HepG2 (cell line): Measurements from ENCODE around the gene LENG1. TPM values are rescaled to one million over a fixed set of nuclear protein-coding genes. Genes with fewer than 3 reads are reported as not detected.

ENCODE experiments used
- DBP ChIP-seq: sonication (generic); formaldehyde crosslinking; IDR thresholded peaks from 2 replicates; pipeline ENCODE4 v1.4.0; 2020; ENCODE audit warnings: missing genetic modification reagents; ENCODE audit errors: not compliant biosample characterization
- E2F1 ChIP-seq: sonication (generic); formaldehyde crosslinking; IDR thresholded peaks from 2 replicates; pipeline ENCODE4 v1.5.0; 2020; ENCODE audit warnings: missing genetic modification reagents
- HNF1A ChIP-seq, 2 experiments: sonication (generic) in 1 of 2; formaldehyde crosslinking in 1 of 2; IDR thresholded peaks; 2 replicates each; pipeline versions ENCODE4 v1.4.0 to v1.6.1; 2016 to 2020; ENCODE audit warnings: borderline replicate concordance in 1 of 2, low read depth in 1 of 2, mild to moderate bottlenecking in 1 of 2, missing genetic modification reagents in 1 of 2
- KAT8 ChIP-seq: IDR thresholded peaks from 2 replicates; pipeline ENCODE4 v1.6.1; 2016; ENCODE audit warnings: missing genetic modification reagents, missing compliant biosample characterization
- LRRFIP1 ChIP-seq: sonication (generic); formaldehyde crosslinking; conservative IDR thresholded peaks from 2 replicates; pipeline ENCODE4 v1.4.0; 2020; ENCODE audit warnings: missing genetic modification reagents
- MTA1 ChIP-seq: sonication (generic); formaldehyde crosslinking; IDR thresholded peaks from 2 replicates; pipeline ENCODE4 v1.4.0; 2020; ENCODE audit warnings: missing genetic modification reagents, mild to moderate bottlenecking, borderline replicate concordance
- MYC ChIP-seq: sonication (generic); formaldehyde crosslinking; IDR thresholded peaks from 2 replicates; pipeline ENCODE4 v1.9.0; 2021; ENCODE audit warnings: missing genetic modification reagents, borderline replicate concordance
- POLR2A ChIP-seq, 2 experiments: IDR thresholded peaks; 2 replicates each; pipeline ENCODE4 v1.6.1; 2011; ENCODE audit warnings: low read depth in 2 of 2, low read length in 2 of 2, mild to moderate bottlenecking in 1 of 2, moderate library complexity in 1 of 2; ENCODE audit not compliant: insufficient read depth in 1 of 2
- RXRA ChIP-seq: sonication (generic); formaldehyde crosslinking; IDR thresholded peaks from 2 replicates; pipeline ENCODE4 v1.5.1; 2020; ENCODE audit warnings: missing genetic modification reagents
- SP140L ChIP-seq: sonication (generic); formaldehyde crosslinking; IDR thresholded peaks from 2 replicates; pipeline ENCODE4 v1.4.0; 2020; ENCODE audit warnings: missing genetic modification reagents, borderline replicate concordance
- SUZ12 ChIP-seq: fragments of 150-350 bp; IDR thresholded peaks from 2 replicates; pipeline ENCODE4 v1.6.1; 2014; ENCODE audit warnings: low read depth, low read length
- TMF1 ChIP-seq: sonication (generic); formaldehyde crosslinking; IDR thresholded peaks from 2 replicates; pipeline ENCODE4 v1.8.1; 2022; ENCODE audit warnings: low read depth, missing genetic modification reagents
- ZNF18 ChIP-seq: sonication (generic); formaldehyde crosslinking; IDR thresholded peaks from 2 replicates; pipeline ENCODE4 v1.8.0; 2022; ENCODE audit warnings: mild to moderate bottlenecking, missing genetic modification reagents; ENCODE audit not compliant: insufficient replicate concordance
- ZNF205 ChIP-seq: IDR thresholded peaks from 2 replicates; pipeline ENCODE4 v1.6.1; 2018; ENCODE audit warnings: missing biosample characterization, missing genetic modification reagents
- ZNF275 ChIP-seq: sonication (generic); formaldehyde crosslinking; IDR thresholded peaks from 2 replicates; pipeline ENCODE4 v1.8.0; 2022; ENCODE audit warnings: missing genetic modification reagents, mild to moderate bottlenecking, inconsistent platforms, borderline replicate concordance
- ZNF547 ChIP-seq: sonication (generic); formaldehyde crosslinking; IDR thresholded peaks from 2 replicates; pipeline ENCODE4 v1.5.1; 2020; ENCODE audit warnings: mild to moderate bottlenecking, missing genetic modification reagents
- ZSCAN31 ChIP-seq: sonication (generic); formaldehyde crosslinking; IDR thresholded peaks from 2 replicates; pipeline ENCODE4 v1.5.0; 2020; ENCODE audit warnings: low read depth, mild to moderate bottlenecking, missing genetic modification reagents
- polyA plus RNA-seq, 8 experiments: library from polyadenylated mRNA; depleted of rRNA in 3 of 8; stranded (reverse) in 7 of 8; unstranded in 1 of 8; fragments of >200 nt; fragmentation: Illumina TruSeq in 4 of 8; extraction: Trizol in 4 of 8; gene quantifications; 2 replicates each; pipeline versions ENCODE4 v1.2.1 to v1.2.3, GENCODE V29; 2011 to 2016; ENCODE audit warnings: low read depth in 4 of 8, missing spikeins in 1 of 8, mixed read lengths in 1 of 8; ENCODE audit not compliant: insufficient read depth in 1 of 8
- total RNA-seq, 5 experiments: library from RNA; depleted of rRNA; stranded (reverse); fragments of >200 nt; fragmentation: Illumina TruSeq; extraction: Trizol; gene quantifications; 2 replicates each; pipeline ENCODE4 v1.2.3, GENCODE V29; 2016; ENCODE audit warnings: low read depth in 1 of 5

Gene LENG1
- total and polyA plus RNA-seq, 2 of the 13 experiments (the other 11 are each of a cell fraction or from before 2014, with no cell fraction given), result 1.8 to 3.8 TPM

GRCh38 chr19:54190503-54191010 is 31.0 kb upstream of the LENG1 start (continued):
- TF ChIP-seq LRRFIP1 (no peak), E2F1 (CRISPR knock-in tag) (no peak), RXRA (CRISPR knock-in tag) (0 out of 2 replicates have a peak, but pooled peaks have one; percentile 3), ZNF547 (CRISPR knock-in tag) (no peak), ZNF205 (CRISPR knock-in tag) (no peak), MTA1 (0 out of 2 replicates have a peak, but pooled peaks have one; percentile 11), HNF1A (IDR thresholded peaks at IDR 0.05; ENCODE audit: low read depth) (no peak), HNF1A (CRISPR knock-in tag; IDR thresholded peaks at IDR 0.05; ENCODE audit: borderline replicate concordance) (0 out of 2 replicates have a peak, but pooled peaks have one; percentile 39), SUZ12 (no peak; the same call in 1 of the 2 replicates), ZNF275 (CRISPR knock-in tag) (0 out of 2 replicates have a peak, but pooled peaks have one; percentile 9), ZNF18 (CRISPR knock-in tag) (no peak), KAT8 (CRISPR knock-in tag) (no peak), POLR2A (IDR thresholded peaks at IDR 0.05; ENCODE audit: insufficient read depth in 1 of 2, low read depth in 2 of 2, low read length in 2 of 2) (0 out of 4 replicates have a peak, but pooled peaks of 1 of the 2 experiments have one; percentile 24), ZSCAN31 (peak; percentile 84), DBP (no peak), TMF1 (CRISPR knock-in tag) (no peak), SP140L (CRISPR knock-in tag) (no peak), MYC (CRISPR knock-in tag) (peak; percentile 4; the same call in 1 of the 2 replicates)
